H9 (cell line): ENCODE measurements around the gene ANK2. TPM values are rescaled to one million over a fixed set of nuclear protein-coding genes. Genes with fewer than 3 reads are reported as not detected.

ENCODE experiments used
- DNase-seq: peaks from one replicate; pipeline ENCODE4 v3.0.0-alpha.2; 2017
- H2AFZ ChIP-seq: one replicate; pipeline ENCODE4 v1.6.1; 2013; ENCODE audit warnings: mild to moderate bottlenecking, low read length, control low read depth, moderate library complexity
- H2AK5ac ChIP-seq: 2 replicates; pipeline ENCODE4 v1.6.1; 2013; ENCODE audit warnings: low read length, control low read depth, mixed read lengths; ENCODE audit not compliant: insufficient read length
- H2BK120ac ChIP-seq: one replicate; pipeline ENCODE4 v1.6.1; 2013; ENCODE audit warnings: low read depth, mild to moderate bottlenecking, low read length, control low read depth, inconsistent platforms; ENCODE audit not compliant: poor library complexity, severe bottlenecking
- H2BK12ac ChIP-seq: 2 replicates; pipeline ENCODE4 v1.6.1; 2013; ENCODE audit warnings: low read length, control low read depth, mixed read lengths, low read depth; ENCODE audit not compliant: insufficient read length
- H2BK15ac ChIP-seq: 2 replicates; pipeline ENCODE4 v1.6.1; 2013; ENCODE audit warnings: low read depth, low read length, control low read depth
- H2BK20ac ChIP-seq: one replicate; pipeline ENCODE4 v1.6.1; 2013; ENCODE audit warnings: low read depth, mild to moderate bottlenecking, low read length, control low read depth, inconsistent platforms; ENCODE audit not compliant: poor library complexity, severe bottlenecking
- H2BK5ac ChIP-seq: 2 replicates; pipeline ENCODE4 v1.6.1; 2013; ENCODE audit warnings: low read length, control low read depth, mixed read lengths; ENCODE audit not compliant: insufficient read length
- H3K14ac ChIP-seq: 2 replicates; pipeline ENCODE4 v1.6.1; 2013; ENCODE audit warnings: low read length, control low read depth; ENCODE audit not compliant: insufficient read depth
- H3K18ac ChIP-seq: 2 replicates; pipeline ENCODE4 v1.6.1; 2013; ENCODE audit warnings: low read depth, mild to moderate bottlenecking, mixed read lengths, low read length, control low read depth; ENCODE audit not compliant: insufficient read length
- H3K23ac ChIP-seq: 2 replicates; pipeline ENCODE4 v1.6.1; 2013; ENCODE audit warnings: low read length, control low read depth, mixed read lengths, low read depth; ENCODE audit not compliant: insufficient read length
- H3K23me2 ChIP-seq: 2 replicates; pipeline ENCODE4 v1.6.1; 2013; ENCODE audit warnings: low read depth, mild to moderate bottlenecking, mixed read lengths, low read length, control low read depth; ENCODE audit not compliant: insufficient read length, poor library complexity, severe bottlenecking
- H3K27ac ChIP-seq: 2 replicates; pipeline ENCODE4 v1.5.1; 2013; ENCODE audit warnings: low read length, control low read depth, mixed read lengths, low read depth; ENCODE audit not compliant: insufficient read length
- H3K27me3 ChIP-seq: 2 replicates; pipeline ENCODE4 v1.6.1; 2013; ENCODE audit warnings: low read length, control low read depth, inconsistent platforms; ENCODE audit not compliant: insufficient read depth
- H3K4ac ChIP-seq: 2 replicates; pipeline ENCODE4 v1.6.1; 2013; ENCODE audit warnings: low read depth, mild to moderate bottlenecking, control low read depth, inconsistent platforms, low read length, moderate library complexity
- H3K4me1 ChIP-seq: 2 replicates; pipeline ENCODE4 v1.6.1; 2013; ENCODE audit warnings: low read length, control low read depth, inconsistent platforms; ENCODE audit not compliant: insufficient read depth
- H3K4me2 ChIP-seq: 2 replicates; pipeline ENCODE4 v1.6.1; 2013; ENCODE audit warnings: low read length, control low read depth, mixed read lengths; ENCODE audit not compliant: insufficient read length, insufficient read depth
- H3K56ac ChIP-seq: 2 replicates; pipeline ENCODE4 v1.6.1; 2013; ENCODE audit warnings: low read depth, mild to moderate bottlenecking, mixed read lengths, low read length, control low read depth; ENCODE audit not compliant: insufficient read length
- H3K79me1 ChIP-seq: 2 replicates; pipeline ENCODE4 v1.6.1; 2013; ENCODE audit warnings: low read depth, mild to moderate bottlenecking, moderate library complexity, low read length, control low read depth, inconsistent platforms; ENCODE audit not compliant: insufficient read depth, poor library complexity, severe bottlenecking
- H3K79me2 ChIP-seq: 2 replicates; pipeline ENCODE4 v1.6.1; 2013; ENCODE audit warnings: low read length, control low read depth, inconsistent platforms; ENCODE audit not compliant: insufficient read depth
- H3K9ac ChIP-seq: 2 replicates; pipeline ENCODE4 v1.6.1; 2013; ENCODE audit warnings: low read length, control low read depth, mixed read lengths; ENCODE audit not compliant: insufficient read length; ENCODE audit errors: extremely low read depth
- H3K9me3 ChIP-seq: one replicate; pipeline ENCODE4 v1.6.1; 2013; ENCODE audit warnings: low read depth, low read length, inconsistent platforms; ENCODE audit not compliant: control insufficient read depth
- H3T11ph ChIP-seq: one replicate; pipeline ENCODE4 v1.6.1; 2013; ENCODE audit warnings: mild to moderate bottlenecking, low read length, control low read depth, inconsistent platforms
- H4K20me1 ChIP-seq: one replicate; pipeline ENCODE4 v1.6.1; 2013; ENCODE audit not compliant: control insufficient read depth, insufficient read length, insufficient read depth
- H4K5ac ChIP-seq: 2 replicates; pipeline ENCODE4 v1.6.1; 2013; ENCODE audit warnings: low read depth, mild to moderate bottlenecking, mixed read lengths, low read length, control low read depth; ENCODE audit not compliant: insufficient read length
- H4K8ac ChIP-seq: replicated peaks from 2 replicates; pipeline ENCODE4 v1.6.1; 2013; ENCODE audit warnings: low read length, control low read depth, mixed read lengths, low read depth; ENCODE audit not compliant: insufficient read length
- H4K91ac ChIP-seq: 2 replicates; pipeline ENCODE4 v1.6.1; 2013; ENCODE audit warnings: low read depth, mild to moderate bottlenecking, moderate library complexity, mixed read lengths, low read length, control low read depth; ENCODE audit not compliant: insufficient read length
- H3K27ac Mint-ChIP-seq, 3 experiments: 2 replicates in 2 of 3; 3 replicates in 1 of 3; pipeline ENCODE4 v1.8.0; 2020 to 2021; ENCODE audit warnings: mixed read lengths in 3 of 3, mild to moderate bottlenecking in 1 of 3, moderate library complexity in 1 of 3
- H3K27me3 Mint-ChIP-seq: 2 replicates; pipeline ENCODE4 v1.8.0; 2021; ENCODE audit warnings: low read depth, mild to moderate bottlenecking, moderate library complexity, mixed read lengths
- H3K36me3 Mint-ChIP-seq, 3 experiments: 2 replicates in 2 of 3; 3 replicates in 1 of 3; pipeline ENCODE4 v1.8.0; 2020 to 2021; ENCODE audit warnings: low read depth in 3 of 3, mixed read lengths in 3 of 3; ENCODE audit not compliant: insufficient read depth in 1 of 3
- H3K4me1 Mint-ChIP-seq, 2 experiments: 2 replicates each; pipeline ENCODE4 v1.8.0; 2020; ENCODE audit warnings: mixed read lengths in 2 of 2
- H3K4me3 Mint-ChIP-seq, 2 experiments: 2 replicates in 1 of 2; 3 replicates in 1 of 2; pipeline ENCODE4 v1.8.0; 2020 to 2021; ENCODE audit warnings: mild to moderate bottlenecking in 2 of 2, mixed read lengths in 2 of 2, moderate library complexity in 1 of 2
- H3K9me3 Mint-ChIP-seq, 2 experiments: 2 replicates in 1 of 2; 3 replicates in 1 of 2; pipeline ENCODE4 v1.8.0; 2020; ENCODE audit warnings: mild to moderate bottlenecking in 2 of 2, mixed read lengths in 2 of 2, moderate library complexity in 1 of 2
- WGBS: extraction: QIAGEN DNeasy Blood & Tissue Kit; methylation state at CpG from one replicate; pipeline ENCODE4 v1.1.7; 2013; ENCODE audit warnings: missing lambda C conversion rate, low lambda C conversion rate, mixed read lengths; ENCODE audit not compliant: insufficient read length; ENCODE audit errors: extremely low coverage; 5-methylcytosine and 5-hydroxymethylcytosine counted together
- total RNA-seq: library from RNA; stranded (reverse); gene quantifications from 2 replicates; pipeline ENCODE4 v1.2.1, GENCODE V29; 2021
- TF ChIP-seq, protein P1 (sequence below): fragments of 200-600 bp; sonication (generic); conservative IDR thresholded peaks from 3 replicates; pipeline ENCODE4 v1.8.0; 2021; ENCODE audit warnings: antibody characterized with exemption, mild to moderate bottlenecking

The ANK2 gene
- total RNA-seq, 1 experiment from 2014 or later, result 36.8 TPM

DNA sequence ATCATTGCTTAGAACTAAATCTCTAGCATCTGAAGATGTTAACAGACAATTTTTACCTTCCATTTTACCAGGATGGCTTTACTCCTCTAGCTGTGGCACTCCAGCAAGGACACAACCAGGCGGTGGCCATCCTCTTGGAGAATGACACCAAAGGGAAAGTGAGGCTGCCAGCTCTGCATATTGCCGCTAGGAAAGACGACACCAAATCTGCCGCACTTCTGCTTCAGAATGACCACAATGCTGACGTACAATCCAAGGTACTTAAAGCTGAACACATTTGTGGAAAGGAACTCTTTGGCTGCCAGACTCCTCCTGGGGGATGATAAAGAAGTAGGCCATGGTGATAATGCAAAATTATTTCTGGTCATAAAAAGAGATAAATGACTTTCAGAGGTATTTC lies 187.5 kb downstream of the ANK2 start:
- no peak overlapping the region for H3K9ac ChIP-seq
- no peak overlapping the region for H2BK15ac ChIP-seq
- no peak overlapping the region for H2BK120ac ChIP-seq
- H2BK5ac ChIP-seq, result no peak overlapping the region
- H3K27ac ChIP-seq, result no peak overlapping the region
- no peak overlapping the region for H4K91ac ChIP-seq
- no peak overlapping the region for H3K56ac ChIP-seq
- no peak overlapping the region for H4K8ac ChIP-seq
- no peak for DNase-seq
- H2AK5ac ChIP-seq, result no peak overlapping the region
- H2AFZ ChIP-seq, result no peak overlapping the region
- no peaks in the 10 kb centered on the region for H3K9me3 Mint-ChIP-seq
- no peaks in the 10 kb centered on the region for H3K23me2 ChIP-seq
- no peak overlapping the region for H3K18ac ChIP-seq
- no peak overlapping the region for H3K27ac Mint-ChIP-seq
- no peaks in the 10 kb centered on the region for H3K27me3 Mint-ChIP-seq
- H3K27me3 ChIP-seq, result no peaks in the 10 kb centered on the region
- H3K36me3 Mint-ChIP-seq, result peaks cover 5 to 13% (median 8%) of the 10 kb centered on the region in 3 experiments; a peak in 5 of 7 replicates
- H2BK20ac ChIP-seq, result no peak overlapping the region
- H3K79me2 ChIP-seq, result no peaks in the 10 kb centered on the region
- no peak overlapping the region for H3K14ac ChIP-seq
- no peaks in the 10 kb centered on the region for H3K9me3 ChIP-seq
- H3K4me1 ChIP-seq, result peaks cover 1% of the 10 kb centered on the region
- H3K4me3 Mint-ChIP-seq, result no peak overlapping the region
- H3K4me1 Mint-ChIP-seq, result no peaks in the 10 kb centered on the region; a peak in 1 of 4 replicates
- no CpG with 5 or more reads among the region's 5 CpGs for WGBS
- no peaks in the 10 kb centered on the region for H3K79me1 ChIP-seq
- H4K5ac ChIP-seq, result no peak overlapping the region
- H2BK12ac ChIP-seq, result no peak overlapping the region
- no peak overlapping the region for H3K23ac ChIP-seq
- no peak overlapping the region for H3K4ac ChIP-seq
- TF ChIP-seq, protein P1, sequence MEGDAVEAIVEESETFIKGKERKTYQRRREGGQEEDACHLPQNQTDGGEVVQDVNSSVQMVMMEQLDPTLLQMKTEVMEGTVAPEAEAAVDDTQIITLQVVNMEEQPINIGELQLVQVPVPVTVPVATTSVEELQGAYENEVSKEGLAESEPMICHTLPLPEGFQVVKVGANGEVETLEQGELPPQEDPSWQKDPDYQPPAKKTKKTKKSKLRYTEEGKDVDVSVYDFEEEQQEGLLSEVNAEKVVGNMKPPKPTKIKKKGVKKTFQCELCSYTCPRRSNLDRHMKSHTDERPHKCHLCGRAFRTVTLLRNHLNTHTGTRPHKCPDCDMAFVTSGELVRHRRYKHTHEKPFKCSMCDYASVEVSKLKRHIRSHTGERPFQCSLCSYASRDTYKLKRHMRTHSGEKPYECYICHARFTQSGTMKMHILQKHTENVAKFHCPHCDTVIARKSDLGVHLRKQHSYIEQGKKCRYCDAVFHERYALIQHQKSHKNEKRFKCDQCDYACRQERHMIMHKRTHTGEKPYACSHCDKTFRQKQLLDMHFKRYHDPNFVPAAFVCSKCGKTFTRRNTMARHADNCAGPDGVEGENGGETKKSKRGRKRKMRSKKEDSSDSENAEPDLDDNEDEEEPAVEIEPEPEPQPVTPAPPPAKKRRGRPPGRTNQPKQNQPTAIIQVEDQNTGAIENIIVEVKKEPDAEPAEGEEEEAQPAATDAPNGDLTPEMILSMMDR, result no peak
- no peaks in the 10 kb centered on the region for H4K20me1 ChIP-seq
- H3K4me2 ChIP-seq, result no peak overlapping the region
- H3T11ph ChIP-seq, result no peak overlapping the region
